AG10803 (cell line): ENCODE data around the gene GRID1.

ENCODE experiments used
- DNase-seq: peaks from one replicate; pipeline ENCODE4 v3.0.0; 2010; ENCODE audit warnings: low read depth
- H3K4me3 ChIP-seq: 2 replicates; pipeline ENCODE4 v1.5.1; 2011; ENCODE audit warnings: mild to moderate bottlenecking, low read length, control low read depth
- TF ChIP-seq, protein P1 (sequence below): conservative IDR thresholded peaks from 2 replicates; pipeline ENCODE4 v1.5.1; 2011; ENCODE audit warnings: mild to moderate bottlenecking, low read length, control low read depth, inconsistent platforms

Gene GRID1

DNA sequence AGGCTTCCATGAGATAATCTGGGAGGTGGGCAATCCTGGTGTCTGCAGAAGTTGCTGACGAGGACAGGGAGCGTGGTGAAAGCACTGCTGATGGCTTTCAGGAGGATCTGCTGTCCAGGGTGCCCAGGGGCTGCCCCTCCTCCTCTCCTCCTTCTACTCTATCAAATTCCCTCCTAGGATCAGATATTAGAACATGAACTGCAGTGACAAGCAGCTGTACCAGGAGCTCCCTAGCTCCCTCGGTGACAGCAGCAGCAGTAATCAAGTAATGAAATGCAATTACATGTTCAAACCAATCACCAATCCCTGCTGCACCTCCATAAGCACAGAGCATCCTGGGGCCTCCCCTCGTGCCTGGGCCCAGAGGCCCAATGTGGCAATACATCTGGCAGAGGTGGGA, 46.9 kb downstream of the GRID1 start:
- no peak overlapping the region for H3K4me3 ChIP-seq
- no peak for DNase-seq
- TF ChIP-seq, protein P1, sequence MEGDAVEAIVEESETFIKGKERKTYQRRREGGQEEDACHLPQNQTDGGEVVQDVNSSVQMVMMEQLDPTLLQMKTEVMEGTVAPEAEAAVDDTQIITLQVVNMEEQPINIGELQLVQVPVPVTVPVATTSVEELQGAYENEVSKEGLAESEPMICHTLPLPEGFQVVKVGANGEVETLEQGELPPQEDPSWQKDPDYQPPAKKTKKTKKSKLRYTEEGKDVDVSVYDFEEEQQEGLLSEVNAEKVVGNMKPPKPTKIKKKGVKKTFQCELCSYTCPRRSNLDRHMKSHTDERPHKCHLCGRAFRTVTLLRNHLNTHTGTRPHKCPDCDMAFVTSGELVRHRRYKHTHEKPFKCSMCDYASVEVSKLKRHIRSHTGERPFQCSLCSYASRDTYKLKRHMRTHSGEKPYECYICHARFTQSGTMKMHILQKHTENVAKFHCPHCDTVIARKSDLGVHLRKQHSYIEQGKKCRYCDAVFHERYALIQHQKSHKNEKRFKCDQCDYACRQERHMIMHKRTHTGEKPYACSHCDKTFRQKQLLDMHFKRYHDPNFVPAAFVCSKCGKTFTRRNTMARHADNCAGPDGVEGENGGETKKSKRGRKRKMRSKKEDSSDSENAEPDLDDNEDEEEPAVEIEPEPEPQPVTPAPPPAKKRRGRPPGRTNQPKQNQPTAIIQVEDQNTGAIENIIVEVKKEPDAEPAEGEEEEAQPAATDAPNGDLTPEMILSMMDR: no peak

DNA sequence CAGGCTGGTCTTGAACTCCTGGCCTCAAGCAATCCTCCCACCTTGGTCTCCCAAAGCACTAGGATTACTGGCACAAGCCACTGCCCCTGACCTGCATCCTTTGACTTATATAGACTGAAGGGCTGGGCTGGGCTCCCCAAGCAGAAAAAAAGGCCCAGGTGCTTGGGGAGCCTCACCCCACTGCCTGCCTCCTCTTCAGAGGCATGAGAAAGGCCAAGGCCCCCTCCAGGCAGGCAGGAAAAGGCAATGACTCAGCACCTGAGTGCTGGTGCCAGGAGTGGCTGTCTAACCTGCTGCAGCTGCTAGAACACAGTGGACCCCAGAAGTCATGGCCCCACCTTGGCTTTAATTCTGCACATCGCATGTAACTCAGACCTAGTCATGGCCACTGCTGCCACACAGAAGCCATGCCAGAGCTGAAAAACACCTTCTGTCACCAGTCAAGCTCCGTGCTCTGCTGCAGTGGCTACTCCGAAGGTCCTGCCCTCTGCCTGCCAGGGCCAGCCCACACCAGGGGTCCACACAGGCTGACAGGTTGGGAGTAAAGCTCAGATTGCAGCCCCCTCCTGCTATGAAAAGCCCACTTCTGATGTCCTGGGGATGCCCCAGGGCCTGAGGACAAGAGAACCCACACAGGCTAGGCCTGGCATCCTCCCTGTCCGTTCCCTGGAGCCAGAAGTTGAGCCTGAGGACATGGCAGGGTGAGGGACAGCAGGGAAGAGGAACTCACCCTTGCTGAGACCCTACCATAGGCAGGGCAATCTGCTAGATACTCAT, 48.5 kb downstream of the GRID1 start:
- TF ChIP-seq, protein P1: no peak
- no peak overlapping the region for H3K4me3 ChIP-seq
- DNase-seq: no peak

DNA sequence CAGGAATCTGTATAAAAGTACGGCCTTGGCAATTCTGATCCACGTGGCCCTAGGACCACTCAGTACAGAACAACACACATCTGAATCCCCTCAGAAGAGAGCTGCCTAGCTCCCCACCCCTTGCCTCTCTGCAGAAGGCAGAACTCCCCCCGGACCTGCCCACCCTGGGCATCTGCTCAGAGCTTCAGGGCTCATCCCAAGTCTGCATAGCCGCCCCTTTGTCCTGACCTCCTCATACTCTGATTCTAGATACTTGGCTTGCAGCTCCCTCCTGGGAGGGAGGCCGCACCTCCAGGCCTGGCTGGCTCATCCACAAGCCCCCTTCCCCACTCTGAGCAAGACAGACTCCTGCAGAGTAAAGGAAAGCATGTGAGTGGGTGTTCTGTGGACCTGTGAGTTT, 49.6 kb downstream of the GRID1 start:
- TF ChIP-seq, protein P1: no peak
- H3K4me3 ChIP-seq: no peak overlapping the region
- no peak for DNase-seq

DNA sequence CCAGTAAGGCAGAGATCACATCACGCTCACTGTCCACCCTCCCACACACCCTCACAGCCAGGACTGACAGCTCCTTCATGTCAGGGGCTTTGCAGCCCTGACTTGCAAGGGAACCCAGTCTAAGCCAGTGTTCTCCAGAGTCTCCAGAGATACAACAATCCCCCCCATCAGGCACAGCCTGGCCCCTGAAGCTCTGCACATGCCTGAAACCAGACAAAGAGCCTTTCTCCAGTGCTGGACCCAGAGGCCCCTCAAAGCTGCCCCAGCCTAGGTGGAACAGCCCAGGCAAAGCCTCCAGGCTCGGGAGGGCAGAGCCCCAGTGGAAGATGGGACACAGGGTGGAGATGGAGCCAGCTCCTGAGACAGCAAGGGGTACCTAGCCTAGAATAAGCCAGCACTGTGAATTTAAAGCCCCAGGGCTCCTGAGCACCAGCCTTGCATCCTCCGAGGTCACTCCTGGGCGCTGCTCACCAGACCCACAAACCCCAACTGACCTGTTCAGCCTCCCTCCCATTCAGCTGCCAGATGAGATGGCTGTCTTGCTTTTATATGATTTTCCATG, 50.2 kb downstream of the GRID1 start:
- DNase-seq: no peak
- TF ChIP-seq, protein P1: no peak
- H3K4me3 ChIP-seq: no peak overlapping the region

GRCh38 chr10:86315549-86315942, 51.0 kb downstream of the GRID1 start:
- no peak overlapping the region for H3K4me3 ChIP-seq

GRCh38 chr10:86314616-86315548, 51.7 kb downstream of the GRID1 start:
- DNase-seq: no peak

More at GRCh38 chr10:86315549-86315942, 51.0 kb downstream of the GRID1 start:
- no peak for DNase-seq
- TF ChIP-seq, protein P1: no peak

More at GRCh38 chr10:86314616-86315548, 51.7 kb downstream of the GRID1 start:
- TF ChIP-seq, protein P1: no peak
- H3K4me3 ChIP-seq: no peak overlapping the region
